Endothelial cell of umbilical vein (primary cell): ENCODE results near the gene HOXB5. TPM values are rescaled to one million over a fixed set of nuclear protein-coding genes. Genes with fewer than 3 reads are reported as not detected.

ENCODE experiments used
- BruUV-seq: library from RNA; stranded (reverse); fragments of 400-500 nt; replicated peaks from 2 replicates; lab custom pipeline; 2021; lab: Mats Ljungman, UMichigan
- CTCF ChIA-PET: fragments of 300-600, 350-600 bp; sonication (Branson Sonifier 250); formaldehyde crosslinking; loops from one replicate; lab custom pipeline; 2021; ENCODE audit warnings: antibody characterized with exemption, inconsistent platforms; lab: Charles Lee
- POLR2A ChIA-PET: fragments of 300-600, 350-600 bp; sonication (Branson Sonifier 250); formaldehyde crosslinking; loops from one replicate; lab custom pipeline; 2021; ENCODE audit warnings: antibody characterized with exemption, inconsistent platforms; lab: Charles Lee
- DNase-seq: peaks from one replicate; pipeline ENCODE4 v3.0.0-alpha.2; 2011; ENCODE audit warnings: low read depth, low spot score
- FAIRE-seq: peaks from 2 replicates; lab custom pipeline; 2011; peaks lifted over from hg19 to GRCh38; lab: Jason Lieb, UNC
- H2AFZ ChIP-seq: 2 replicates; pipeline ENCODE4 v1.6.0; 2012; ENCODE audit warnings: low read depth, low read length, control low read depth, inconsistent platforms
- H3K27ac ChIP-seq: 2 replicates; pipeline ENCODE4 v1.5.1; 2011; ENCODE audit warnings: low read depth, mild to moderate bottlenecking, control low read depth, low read length, moderate library complexity; ENCODE audit not compliant: insufficient read depth
- H3K27me3 ChIP-seq, 2 experiments: 2 replicates each; pipeline versions ENCODE4 v1.6.0 to v1.6.1; 2011; ENCODE audit warnings: low read length in 2 of 2, mixed read lengths in 1 of 2; ENCODE audit not compliant: control insufficient read depth in 2 of 2, insufficient read depth in 2 of 2
- H3K36me3 ChIP-seq, 2 experiments: 2 replicates in 1 of 2; 3 replicates in 1 of 2; pipeline ENCODE4 v1.5.1; 2011; ENCODE audit warnings: low read length in 2 of 2, mild to moderate bottlenecking in 1 of 2, moderate library complexity in 1 of 2; ENCODE audit not compliant: control insufficient read depth in 2 of 2, insufficient read depth in 2 of 2; ENCODE audit errors: extremely low read depth in 1 of 2
- H3K4me1 ChIP-seq: 3 replicates; pipeline ENCODE4 v1.5.1; 2011; ENCODE audit warnings: mild to moderate bottlenecking, low read length; ENCODE audit not compliant: control insufficient read depth, insufficient read depth; ENCODE audit errors: extremely low read depth
- H3K4me2 ChIP-seq: 2 replicates; pipeline ENCODE4 v1.6.1; 2011; ENCODE audit warnings: low read length, control low read depth, mixed read lengths; ENCODE audit not compliant: insufficient read depth
- H3K4me3 ChIP-seq, 3 experiments: fragments of 200-600 bp in 1 of 3; sonication (generic), shearing (Covaris generic) in 1 of 3; replicated peaks in 1 of 3; 2 replicates each; pipeline ENCODE4 v1.5.1; 2011 to 2016; ENCODE audit warnings: control low read depth in 3 of 3, low read length in 3 of 3, mild to moderate bottlenecking in 2 of 3, inconsistent platforms in 1 of 3, low read depth in 1 of 3, moderate library complexity in 1 of 3; ENCODE audit not compliant: insufficient read depth in 1 of 3
- H3K79me2 ChIP-seq: 2 replicates; pipeline ENCODE4 v1.6.0; 2012; ENCODE audit warnings: low read length, inconsistent platforms; ENCODE audit not compliant: control insufficient read depth, insufficient read depth
- H3K9ac ChIP-seq: replicated peaks from 2 replicates; pipeline ENCODE3; 2011; ENCODE audit warnings: low read length, control low read depth; ENCODE audit not compliant: insufficient read depth; ENCODE audit errors: extremely low read depth
- H3K9me1 ChIP-seq: replicated peaks from 3 replicates; pipeline ENCODE4 v1.6.0; 2011; ENCODE audit warnings: mild to moderate bottlenecking, low read length; ENCODE audit not compliant: control insufficient read depth, insufficient read depth; ENCODE audit errors: extremely low read depth
- H3K9me3 ChIP-seq: replicated peaks from 2 replicates; pipeline ENCODE4 v1.5.1; 2012; ENCODE audit warnings: low read length, inconsistent platforms; ENCODE audit not compliant: control insufficient read depth, insufficient read depth
- H4K20me1 ChIP-seq: replicated peaks from 2 replicates; pipeline ENCODE3; 2011; ENCODE audit warnings: mild to moderate bottlenecking, low read length; ENCODE audit not compliant: control insufficient read depth, insufficient read depth; ENCODE audit errors: extremely low read depth
- CTCF ChIP-seq, 2 donors: IDR thresholded peaks; 1 replicate in 1 of 2; 2 replicates in 1 of 2; pipeline ENCODE4 v1.5.1; 2011; ENCODE audit warnings: low read length in 2 of 2, mild to moderate bottlenecking in 2 of 2, moderate library complexity in 2 of 2, control low read depth in 1 of 2, inconsistent platforms in 1 of 2, low read depth in 1 of 2; ENCODE audit not compliant: insufficient read depth in 1 of 2; ENCODE audit errors: extremely low read depth in 1 of 2
- EZH2 ChIP-seq: IDR thresholded peaks from 2 replicates; pipeline ENCODE4 v1.6.1; 2012; ENCODE audit warnings: borderline replicate concordance, low read depth, mild to moderate bottlenecking, moderate library complexity, low read length, inconsistent platforms; ENCODE audit not compliant: severe bottlenecking
- FOS ChIP-seq: IDR thresholded peaks from 2 replicates; pipeline ENCODE4 v1.6.1; 2011; ENCODE audit warnings: mild to moderate bottlenecking, low read length, moderate library complexity, borderline replicate concordance; ENCODE audit not compliant: insufficient read depth
- GATA2 ChIP-seq: IDR thresholded peaks from 2 replicates; pipeline ENCODE4 v1.7.0; 2011; ENCODE audit warnings: low read depth, mild to moderate bottlenecking, moderate library complexity, mixed read lengths, low read length; ENCODE audit not compliant: insufficient read length, insufficient read depth
- JUN ChIP-seq: IDR thresholded peaks from 2 replicates; pipeline ENCODE4 v1.6.1; 2011; ENCODE audit warnings: borderline replicate concordance, low read depth; ENCODE audit not compliant: insufficient read length, insufficient read depth
- MYC ChIP-seq: IDR thresholded peaks from one replicate; pipeline ENCODE4 v1.6.1; 2011; ENCODE audit warnings: mild to moderate bottlenecking, low read depth, low read length
- POLR2A ChIP-seq: IDR thresholded peaks from 2 replicates; pipeline ENCODE4 v1.6.1; 2012; ENCODE audit warnings: low read depth, mild to moderate bottlenecking, control low read depth, low read length
- POLR2AphosphoS5 ChIP-seq: IDR thresholded peaks from 2 replicates; pipeline ENCODE4 v1.6.1; 2012; ENCODE audit warnings: low read depth, mild to moderate bottlenecking, control low read depth, low read length, moderate library complexity; ENCODE audit not compliant: insufficient read depth
- dilution Hi-C: fragments of 300-500 bp; cut with MboI; formaldehyde crosslinking; loops from one replicate; pipeline ENCODE4 v1.15.0; 2019; ENCODE audit warnings: low sequenced_read_pairs; ENCODE audit not compliant: extremely low pct_ligation_motif_present
- intact Hi-C: fragments of 100-400 bp; cut with micrococcal nuclease; formaldehyde crosslinking; loops from one replicate; pipeline ENCODE4 v1.10.0; 2022
- polyA plus RNA-seq, 4 experiments: library from polyadenylated mRNA; depleted of rRNA in 3 of 4; stranded (reverse) in 3 of 4; unstranded in 1 of 4; fragments of >200 nt; gene quantifications; 2 replicates each; pipeline versions ENCODE4 v1.2.1 to v1.2.3, GENCODE V29; 2011 to 2012; ENCODE audit warnings: missing spikeins in 1 of 4
- total RNA-seq: library from RNA; stranded (reverse); gene quantifications from 2 replicates; pipeline ENCODE4 v1.2.3, GENCODE V29; 2021

The HOXB5 gene
- total and polyA plus RNA-seq, 2 donors (not counting 3 experiments of a cell fraction or from before 2014, with no cell fraction given): 2.0 to 8.5 TPM

DNA sequence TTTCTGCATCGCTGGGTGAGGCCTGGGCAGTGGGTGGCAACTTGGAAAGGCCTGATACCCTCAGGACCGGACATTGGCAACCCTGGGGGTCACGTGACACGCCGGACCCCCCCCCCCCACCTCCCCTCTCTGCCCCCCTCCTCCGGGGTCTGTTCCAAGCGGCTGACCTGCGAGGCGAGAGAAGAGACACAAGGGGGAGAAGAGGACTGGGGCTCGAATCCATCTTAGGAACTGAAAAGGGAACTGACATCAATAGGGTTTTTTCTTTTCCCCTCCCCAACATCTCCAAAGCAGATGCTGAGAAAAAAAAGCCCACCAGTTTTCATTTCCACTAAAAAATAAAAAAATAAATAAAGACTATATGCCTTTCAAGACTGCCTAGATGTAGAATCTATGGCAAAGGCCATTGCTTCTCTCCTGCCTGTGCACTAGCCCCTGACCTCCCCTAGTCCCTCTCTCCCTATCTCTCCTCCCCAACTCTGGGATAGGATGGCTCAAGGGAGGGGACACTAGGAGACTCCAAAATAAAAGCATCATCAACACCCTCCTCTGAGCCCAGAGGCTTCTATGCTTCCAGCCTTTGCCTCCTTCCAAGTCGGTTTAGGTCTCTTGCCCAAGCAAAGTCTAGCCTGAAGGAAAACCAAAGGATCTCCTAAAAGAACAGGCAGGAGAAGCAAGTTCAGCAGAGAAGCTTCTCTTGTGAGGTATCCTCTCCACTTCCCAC is 41.0 kb downstream of the HOXB5 start:
- POLR2A ChIA-PET: no interaction called here
- no peak overlapping the region for H3K27ac ChIP-seq

More for the DNA sequence above, 41.0 kb downstream of the HOXB5 start:
- FAIRE-seq: no peak
- H3K79me2 ChIP-seq: peaks cover 51% of the 10 kb centered on the region
- no TSS peak for BruUV-seq
- H3K9me1 ChIP-seq: no peaks in the 10 kb centered on the region
- H3K9ac ChIP-seq: no peak overlapping the region
- H3K27me3 ChIP-seq: no peaks in the 10 kb centered on the region
- no peaks in the 10 kb centered on the region for H3K9me3 ChIP-seq
- CTCF ChIA-PET: no interaction called here
- peaks cover 37% of the 10 kb centered on the region for H3K4me1 ChIP-seq
- H2AFZ ChIP-seq: no peak overlapping the region
- intact Hi-C loops (loop anchor here (1.0 kb wide), 1 partner anchor 7 kb away; the partner anchor contains the start of gene HOXB2), dilution Hi-C loops (no loop called here)
- H3K4me3 ChIP-seq: no peak overlapping the region
- no peak for DNase-seq
- no peak overlapping the region for H3K4me2 ChIP-seq
- TF ChIP-seq GATA2 (no peak), FOS (no peak), MYC (no peak), CTCF (IDR thresholded peaks at IDR 0.05; ENCODE audit: extremely low read depth in 1 of 2, insufficient read depth in 1 of 2, low read depth in 1 of 2, low read length in 2 of 2) (no peak), POLR2A (no peak), EZH2 (no peak), POLR2AphosphoS5 (no peak), JUN (no peak)
- peaks cover 10 to 14% of the 10 kb centered on the region in 2 experiments for H3K36me3 ChIP-seq
- H4K20me1 ChIP-seq: no peaks in the 10 kb centered on the region
